Thymus (tissue), 11 donors: ENCODE data around the gene FEN1. TPM values are rescaled to one million over a fixed set of nuclear protein-coding genes. Genes with fewer than 3 reads are reported as not detected.

Experiments
- DNase-seq, 9 donors: peaks; one replicate each; pipeline ENCODE4 v3.0.0-alpha.2; 2013; ENCODE audit warnings: low spot score in 9 of 9, low read depth in 6 of 9, missing footprints in 1 of 9
- H3K27ac ChIP-seq, 2 donors: one replicate each; pipeline ENCODE4 v1.5.1; 2013; ENCODE audit warnings: control low read depth in 1 of 2, low read depth in 1 of 2, low read length in 1 of 2, mild to moderate bottlenecking in 1 of 2, moderate library complexity in 1 of 2
- H3K27me3 ChIP-seq, 2 donors: one replicate each; pipeline ENCODE4 v1.5.1; 2013; ENCODE audit warnings: low read length in 1 of 2; ENCODE audit not compliant: control insufficient read depth in 2 of 2, insufficient read depth in 1 of 2
- H3K36me3 ChIP-seq, 2 donors: one replicate each; pipeline ENCODE4 v1.5.1; 2013; ENCODE audit warnings: low read length in 1 of 2, mild to moderate bottlenecking in 1 of 2, moderate library complexity in 1 of 2; ENCODE audit not compliant: control insufficient read depth in 2 of 2, insufficient read depth in 2 of 2
- H3K4me1 ChIP-seq, 2 donors: one replicate each; pipeline ENCODE4 v1.5.1; 2013; ENCODE audit warnings: low read length in 2 of 2; ENCODE audit not compliant: control insufficient read depth in 2 of 2, insufficient read depth in 2 of 2
- H3K4me3 ChIP-seq, 2 donors: one replicate each; pipeline ENCODE4 v1.5.1; 2013; ENCODE audit warnings: low read length in 2 of 2, control low read depth in 1 of 2, mild to moderate bottlenecking in 1 of 2
- H3K9me3 ChIP-seq, 2 donors: one replicate each; pipeline ENCODE4 v1.5.1; 2013; ENCODE audit warnings: low read length in 1 of 2, mild to moderate bottlenecking in 1 of 2; ENCODE audit not compliant: control insufficient read depth in 2 of 2, insufficient read depth in 1 of 2
- WGBS: extraction: QIAGEN DNeasy Blood & Tissue Kit; methylation state at CpG from one replicate; pipeline ENCODE4 v1.1.7; 2013; 5-methylcytosine and 5-hydroxymethylcytosine counted together
- polyA plus RNA-seq: library from polyadenylated mRNA; stranded (reverse); fragments of 200-250 nt; gene quantifications from one replicate; pipeline ENCODE4 v1.2.3, GENCODE V29; 2013
- total RNA-seq: library from RNA; stranded (reverse); fragments of 120-200 nt; gene quantifications from one replicate; pipeline ENCODE4 v1.2.4, GENCODE V29; 2013
- donor health status: healthy.

FEN1 gene
- total and polyA plus RNA-seq, 2 donors, result 10.0 to 84.1 TPM

DNA sequence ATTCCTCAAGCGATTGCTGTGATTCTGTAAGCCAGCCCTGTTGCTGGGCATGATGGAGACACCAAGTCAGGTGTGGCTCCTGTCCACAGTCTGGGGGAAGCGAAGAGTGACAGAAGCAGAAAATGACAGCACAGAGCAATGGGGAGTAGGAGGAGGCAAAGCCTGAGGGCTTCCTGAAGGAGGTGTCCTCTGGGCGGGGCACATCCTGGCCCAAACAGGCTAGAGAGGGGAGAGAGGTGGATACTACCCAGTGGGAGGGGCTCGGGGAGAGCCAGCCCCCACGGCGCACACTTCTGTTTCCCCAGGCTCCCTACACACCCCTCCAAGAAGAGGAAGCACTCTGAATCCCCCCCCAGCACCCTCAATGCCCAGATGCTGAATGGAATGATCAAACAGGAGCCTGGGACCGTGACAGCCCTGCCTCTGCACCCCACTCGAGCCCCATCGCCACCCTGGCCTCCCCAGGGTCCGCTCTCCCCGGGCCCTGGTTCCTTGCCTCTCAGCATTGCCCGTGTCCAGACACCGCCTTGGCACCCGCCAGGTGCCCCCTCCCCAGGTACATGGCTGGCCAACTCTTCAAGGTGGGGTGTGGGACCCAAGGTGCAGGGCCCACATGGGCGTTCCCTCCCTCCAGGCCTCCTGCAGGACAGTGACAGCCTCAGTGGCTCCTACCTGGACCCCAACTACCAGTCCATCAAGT, 21.4 kb upstream of the FEN1 start:
- Histone ChIP-seq H3K4me1 (peaks cover 0 to 4% of the 10 kb centered on the region in 2 donors), H3K27me3 (no peaks in the 10 kb centered on the region), H3K9me3 (no peaks in the 10 kb centered on the region), H3K4me3 (no peak overlapping the region), H3K27ac (no peak overlapping the region), H3K36me3 (no peaks in the 10 kb centered on the region)
- WGBS, result 89% methylated on average over 15 of the region's 15 CpGs
- no peak for DNase-seq

DNA sequence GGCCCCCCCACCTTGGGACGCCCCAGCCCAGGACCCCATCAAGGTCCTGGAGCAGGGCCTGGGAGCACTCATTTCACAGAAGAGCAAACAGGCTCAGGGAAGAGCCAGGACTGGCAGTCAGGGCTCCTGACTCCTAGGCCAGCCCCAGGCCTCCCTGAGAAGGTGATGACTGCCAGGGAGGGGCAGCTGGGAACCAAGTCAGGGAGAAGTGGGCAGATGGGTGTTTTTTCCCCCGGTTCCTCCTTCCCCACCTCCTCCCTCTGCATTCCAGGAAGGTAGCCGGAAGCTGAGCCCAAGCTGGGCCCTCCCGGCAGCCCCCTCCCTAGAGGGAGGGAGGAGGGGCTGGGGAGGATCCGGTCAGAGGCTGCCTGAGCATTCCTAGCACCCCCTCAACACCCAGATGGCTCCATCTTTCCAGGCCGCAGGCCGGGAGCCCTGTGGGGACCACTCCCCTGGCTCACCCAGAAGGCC, 20.7 kb upstream of the FEN1 start:
- Histone ChIP-seq H3K36me3 (no peaks in the 10 kb centered on the region), H3K4me3 (no peak overlapping the region), H3K4me1 (peaks cover 3 to 4% of the 10 kb centered on the region in 2 donors), H3K9me3 (no peaks in the 10 kb centered on the region), H3K27ac (no peak overlapping the region), H3K27me3 (peaks cover under 1 to 4% of the 10 kb centered on the region in 2 donors)
- 91% methylated on average over 7 of the region's 7 CpGs for WGBS
- DNase-seq, result no peak

GRCh38 chr11:61773356-61773755, 19.4 kb upstream of the FEN1 start:
- no peak overlapping the region for H3K27ac ChIP-seq
- H3K4me3 ChIP-seq, result no peak overlapping the region
- no peaks in the 10 kb centered on the region for H3K9me3 ChIP-seq
- peaks cover 2 to 17% of the 10 kb centered on the region in 2 donors for H3K27me3 ChIP-seq
- DNase-seq, result no peak
- no peaks in the 10 kb centered on the region for H3K36me3 ChIP-seq
- WGBS, result 92% methylated on average over 10 of the region's 10 CpGs
- H3K4me1 ChIP-seq, result peaks cover 4 to 9% of the 10 kb centered on the region in 2 donors

DNA sequence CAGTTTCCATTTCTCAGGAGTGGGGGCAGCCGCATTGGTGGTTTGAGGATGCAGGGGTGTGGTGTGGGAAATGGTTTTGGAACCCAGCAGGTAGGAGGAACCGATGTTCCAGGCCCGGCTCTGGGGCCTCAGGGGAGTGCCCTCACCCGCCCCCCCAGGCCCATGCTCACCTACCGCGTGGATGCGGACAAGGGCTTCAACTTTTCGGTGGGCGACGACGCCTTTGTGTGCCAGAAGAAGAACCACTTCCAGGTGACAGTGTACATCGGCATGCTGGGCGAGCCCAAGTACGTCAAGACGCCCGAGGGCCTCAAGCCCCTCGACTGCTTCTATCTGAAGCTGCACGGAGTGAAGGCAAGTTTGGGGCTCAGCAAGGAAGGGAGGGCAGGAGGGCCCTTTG, 18.9 kb upstream of the FEN1 start:
- no peak overlapping the region for H3K4me3 ChIP-seq
- H3K27me3 ChIP-seq, result peaks cover 2 to 22% of the 10 kb centered on the region in 2 donors
- H3K9me3 ChIP-seq, result no peaks in the 10 kb centered on the region
- H3K36me3 ChIP-seq, result no peaks in the 10 kb centered on the region
- no peak for DNase-seq
- no peak overlapping the region for H3K27ac ChIP-seq
- peaks cover 4 to 9% of the 10 kb centered on the region in 2 donors for H3K4me1 ChIP-seq
- 97% methylated on average over 18 of the region's 18 CpGs for WGBS

DNA sequence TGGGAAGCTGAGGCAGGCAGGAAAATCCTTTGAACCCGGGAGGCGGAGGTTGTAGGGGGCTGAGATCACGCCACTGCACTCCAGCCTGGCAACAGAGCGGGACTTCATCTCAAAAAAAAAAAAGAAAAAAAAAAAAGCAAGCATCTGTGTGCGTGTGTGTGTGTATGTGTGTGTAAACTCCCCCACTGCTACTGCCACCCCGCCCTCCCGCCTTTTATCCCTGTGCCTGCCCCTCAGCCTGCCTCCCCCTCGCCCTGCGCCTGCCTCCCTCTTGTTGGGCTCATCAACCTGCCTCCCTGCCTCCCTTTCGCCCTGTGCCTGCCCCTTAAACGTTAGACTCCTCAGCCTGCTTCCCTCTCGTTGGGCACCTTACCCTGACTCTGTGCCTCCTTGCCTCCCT, 18.3 kb upstream of the FEN1 start:
- WGBS, result 92% methylated on average over 12 of the region's 12 CpGs
- peaks cover 4 to 9% of the 10 kb centered on the region in 2 donors for H3K4me1 ChIP-seq
- peaks cover 2 to 24% of the 10 kb centered on the region in 2 donors for H3K27me3 ChIP-seq
- H3K4me3 ChIP-seq, result no peak overlapping the region
- no peaks in the 10 kb centered on the region for H3K36me3 ChIP-seq
- no peak overlapping the region for H3K27ac ChIP-seq
- no peak for DNase-seq
- H3K9me3 ChIP-seq, result no peaks in the 10 kb centered on the region

- H3K4me1 ChIP-seq, result peaks cover 4 to 9% of the 10 kb centered on the region in 2 donors
- no peaks in the 10 kb centered on the region for H3K36me3 ChIP-seq
- peaks cover 2 to 24% of the 10 kb centered on the region in 2 donors for H3K27me3 ChIP-seq
- no peak overlapping the region for H3K4me3 ChIP-seq
- H3K27ac ChIP-seq, result no peak overlapping the region
- DNase-seq, result no peak
- WGBS, result 97% methylated on average over 6 of the region's 6 CpGs
- no peaks in the 10 kb centered on the region for H3K9me3 ChIP-seq
These were observed 17.6 kb upstream of the FEN1 start for GRCh38 chr11:61775106-61775505.

DNA sequence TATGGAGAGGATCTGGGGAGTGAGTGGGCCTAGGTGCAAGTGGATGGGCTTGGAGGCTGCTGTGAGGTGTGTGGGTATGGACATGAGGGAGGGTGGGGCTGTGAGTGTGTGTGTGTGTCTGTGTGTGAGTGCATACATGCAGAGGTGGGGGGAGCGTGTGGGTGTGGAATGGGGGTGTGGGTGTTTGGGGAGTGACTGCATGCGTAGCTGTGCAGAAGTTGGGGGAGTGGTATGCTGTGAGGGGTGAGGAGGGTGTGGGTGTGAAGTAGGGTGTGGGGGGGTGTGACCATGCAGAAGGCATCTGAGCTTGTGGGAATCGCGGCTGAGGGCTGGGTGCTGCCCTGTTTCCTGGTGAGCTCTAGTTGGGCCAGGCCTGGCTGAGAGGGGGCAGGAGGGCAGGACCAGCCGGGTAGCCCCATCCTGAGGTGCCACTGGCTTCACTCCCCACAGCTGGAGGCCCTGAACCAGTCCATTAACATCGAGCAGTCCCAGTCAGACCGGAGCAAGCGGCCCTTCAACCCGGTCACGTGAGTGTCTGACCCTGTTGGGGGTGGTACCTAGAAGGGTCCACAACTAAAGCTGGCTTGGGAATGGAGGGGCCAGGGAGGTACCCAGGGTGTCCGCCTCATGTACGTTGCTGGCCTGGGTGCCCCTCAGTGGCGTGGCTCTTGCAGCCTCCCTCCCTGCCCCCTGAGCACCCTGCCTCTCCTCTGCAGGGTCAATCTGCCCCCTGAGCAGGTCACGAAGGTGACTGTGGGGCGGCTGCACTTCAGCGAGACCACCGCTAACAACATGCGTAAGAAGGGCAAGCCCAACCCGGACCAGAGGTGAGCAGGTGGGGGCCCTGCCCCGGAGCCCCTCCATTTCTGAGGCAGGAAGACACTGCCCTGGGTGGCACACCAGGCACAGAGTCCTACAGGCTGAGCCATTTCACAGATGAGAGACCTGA, 16.8 kb upstream of the FEN1 start:
- Histone ChIP-seq H3K9me3 (no peaks in the 10 kb centered on the region), H3K27me3 (peaks cover 2 to 24% of the 10 kb centered on the region in 2 donors), H3K4me3 (no peak overlapping the region), H3K36me3 (no peaks in the 10 kb centered on the region), H3K27ac (no peak overlapping the region), H3K4me1 (peaks cover 4 to 9% of the 10 kb centered on the region in 2 donors)
- no peak for DNase-seq
- 94% methylated on average over 20 of the region's 20 CpGs for WGBS

DNA sequence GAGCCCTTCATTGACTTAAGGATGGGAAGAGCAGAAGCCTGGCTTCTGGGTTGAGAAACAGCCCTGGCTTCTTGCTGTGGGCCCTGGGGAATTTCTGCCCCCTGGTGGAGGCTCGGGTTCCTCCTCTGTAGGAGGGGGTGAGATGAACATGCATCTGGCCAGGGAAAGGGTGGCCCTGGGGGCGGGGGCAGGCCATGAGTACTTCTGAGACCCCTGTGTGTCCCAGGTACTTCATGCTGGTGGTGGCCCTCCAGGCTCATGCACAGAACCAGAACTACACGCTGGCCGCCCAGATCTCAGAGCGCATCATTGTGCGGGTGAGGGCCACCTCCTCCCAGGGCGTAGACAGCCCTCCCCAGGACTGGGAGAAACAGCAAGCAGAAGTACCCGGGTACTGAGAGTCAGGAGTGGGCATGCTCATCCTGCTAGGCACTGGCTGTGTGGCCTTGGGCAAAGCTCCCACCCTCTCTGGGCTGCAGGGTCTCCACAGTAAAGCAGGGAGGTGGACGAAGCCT, 16.1 kb upstream of the FEN1 start:
- H3K36me3 ChIP-seq, result no peaks in the 10 kb centered on the region
- peaks cover 4 to 9% of the 10 kb centered on the region in 2 donors for H3K4me1 ChIP-seq
- peak in 3 of 9 donors; percentile 43 to 62 (median 57) for DNase-seq
- H3K9me3 ChIP-seq, result no peaks in the 10 kb centered on the region
- no peak overlapping the region for H3K27ac ChIP-seq
- peaks cover 2 to 24% of the 10 kb centered on the region in 2 donors for H3K27me3 ChIP-seq
- no peak overlapping the region for H3K4me3 ChIP-seq
- WGBS, result 74% methylated on average over 9 of the region's 9 CpGs
